HuH-7 (cell line): ENCODE data around the gene GLB1L3.
"Not testable (repeated sequence)": the region's sequence is repeated elsewhere in the genome, so short reads cannot be mapped to it uniquely, and the experiment has no call there.

Experiments
- DNase-seq: peaks from one replicate; pipeline ENCODE4 v3.0.0; 2011; ENCODE audit warnings: low spot score

Gene GLB1L3

GRCh38 chr11:134250675-134251074, 25.5 kb upstream of the GLB1L3 start:
- DNase-seq: no peak

- no peak for DNase-seq
Observed at GRCh38 chr11:134252346-134253187, 23.6 kb upstream of the GLB1L3 start.

- peak; percentile 84 for DNase-seq
Observed at GRCh38 chr11:134253188-134253993, 22.8 kb upstream of the GLB1L3 start, which contains the start of the genes ACAD8 and THYN1. Gene ACAD8 (plus strand): TSS chr11:134253568. CDS start chr11:134253601, 33 bp downstream. Gene THYN1 (minus strand): TSS chr11:134253352. CDS start chr11:134252882, 470 bp downstream.

GRCh38 chr11:134254433-134255183, 21.6 kb upstream of the GLB1L3 start:
- DNase-seq: no peak

- DNase-seq: not testable (repeated sequence)
Observed at GRCh38 chr11:134255184-134255561, 21.0 kb upstream of the GLB1L3 start.

GRCh38 chr11:134257101-134257500, 19.1 kb upstream of the GLB1L3 start:
- DNase-seq: no peak

- DNase-seq: no peak
Observed at GRCh38 chr11:134258577-134258976, 17.6 kb upstream of the GLB1L3 start.

GRCh38 chr11:134260503-134260902, 15.7 kb upstream of the GLB1L3 start:
- no peak for DNase-seq

GRCh38 chr11:134260983-134261382, 15.2 kb upstream of the GLB1L3 start:
- DNase-seq: no peak

GRCh38 chr11:134261626-134262488, 14.3 kb upstream of the GLB1L3 start:
- DNase-seq: peak; percentile 55

GRCh38 chr11:134264966-134265764, 11.0 kb upstream of the GLB1L3 start:
- DNase-seq: no peak

- no peak for DNase-seq
Observed at GRCh38 chr11:134266440-134266839, 9.7 kb upstream of the GLB1L3 start.

GRCh38 chr11:134266841-134267251, 9.3 kb upstream of the GLB1L3 start:
- DNase-seq: no peak

GRCh38 chr11:134267461-134267860, 8.7 kb upstream of the GLB1L3 start:
- DNase-seq: no peak

- no peak for DNase-seq
Observed at GRCh38 chr11:134267966-134268365, 8.2 kb upstream of the GLB1L3 start.

- DNase-seq: peak; percentile 33
Observed at GRCh38 chr11:134270250-134270714, 5.9 kb upstream of the GLB1L3 start.

- no peak for DNase-seq
Observed at GRCh38 chr11:134271978-134272377, 4.2 kb upstream of the GLB1L3 start.

- DNase-seq: peak; percentile 47
Observed at GRCh38 chr11:134272381-134273316, 3.5 kb upstream of the GLB1L3 start.

- no peak for DNase-seq
Observed at GRCh38 chr11:134273317-134273712, 2.9 kb upstream of the GLB1L3 start.
